Stimulated activated CD4-positive, alpha-beta T cell treated with anti-CD3 and anti-CD28 coated beads, Interleukin-4, amount 100 ng/mL, for 1 hour (primary cell): Measurements from ENCODE around the gene TNFSF12.

ENCODE experiments used
- DNase-seq: peaks from one replicate; pipeline ENCODE4 v3.0.0-alpha.2; 2020

The TNFSF12 gene, protein sequence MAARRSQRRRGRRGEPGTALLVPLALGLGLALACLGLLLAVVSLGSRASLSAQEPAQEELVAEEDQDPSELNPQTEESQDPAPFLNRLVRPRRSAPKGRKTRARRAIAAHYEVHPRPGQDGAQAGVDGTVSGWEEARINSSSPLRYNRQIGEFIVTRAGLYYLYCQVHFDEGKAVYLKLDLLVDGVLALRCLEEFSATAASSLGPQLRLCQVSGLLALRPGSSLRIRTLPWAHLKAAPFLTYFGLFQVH

GRCh38 chr17:7548585-7549400 is at the start of gene TNFSF12:
Gene TNFSF12, plus strand, starts transcription at chr17:7549058. Its CDS starts 96 bp downstream, at chr17:7549154.
- DNase-seq, result peak; percentile 60

DNA sequence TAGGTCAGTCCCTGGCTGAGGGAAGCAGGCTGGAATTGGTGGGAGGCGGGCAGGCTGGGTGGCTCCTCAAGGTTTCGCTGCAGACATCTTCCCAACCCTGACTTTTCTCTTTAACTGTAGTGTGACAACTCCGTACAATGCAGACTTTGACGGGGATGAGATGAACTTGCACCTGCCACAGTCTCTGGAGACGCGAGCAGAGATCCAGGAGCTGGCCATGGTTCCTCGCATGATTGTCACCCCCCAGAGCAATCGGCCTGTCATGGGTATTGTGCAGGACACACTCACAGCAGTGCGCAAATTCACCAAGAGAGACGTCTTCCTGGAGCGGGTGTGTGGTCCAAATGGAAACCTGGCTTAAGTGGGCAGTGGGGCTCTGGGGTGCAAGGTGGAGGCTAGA is 49.7 kb upstream of the TNFSF12 start:
- DNase-seq, result no peak

DNA sequence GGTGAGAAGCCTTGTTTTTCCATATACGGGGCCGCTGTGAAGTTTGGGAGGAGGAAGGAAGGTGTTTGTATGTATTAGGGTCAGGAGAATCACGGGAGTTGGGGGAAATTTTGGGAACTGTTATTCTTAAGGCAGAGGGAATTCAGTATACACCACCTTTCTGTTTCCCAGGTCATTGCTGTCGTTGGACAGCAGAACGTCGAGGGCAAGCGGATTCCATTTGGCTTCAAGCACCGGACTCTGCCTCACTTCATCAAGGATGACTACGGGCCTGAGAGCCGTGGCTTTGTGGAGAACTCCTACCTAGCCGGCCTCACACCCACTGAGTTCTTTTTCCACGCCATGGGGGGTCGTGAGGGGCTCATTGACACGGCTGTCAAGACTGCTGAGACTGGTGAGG is 47.1 kb upstream of the TNFSF12 start:
- no peak for DNase-seq

DNA sequence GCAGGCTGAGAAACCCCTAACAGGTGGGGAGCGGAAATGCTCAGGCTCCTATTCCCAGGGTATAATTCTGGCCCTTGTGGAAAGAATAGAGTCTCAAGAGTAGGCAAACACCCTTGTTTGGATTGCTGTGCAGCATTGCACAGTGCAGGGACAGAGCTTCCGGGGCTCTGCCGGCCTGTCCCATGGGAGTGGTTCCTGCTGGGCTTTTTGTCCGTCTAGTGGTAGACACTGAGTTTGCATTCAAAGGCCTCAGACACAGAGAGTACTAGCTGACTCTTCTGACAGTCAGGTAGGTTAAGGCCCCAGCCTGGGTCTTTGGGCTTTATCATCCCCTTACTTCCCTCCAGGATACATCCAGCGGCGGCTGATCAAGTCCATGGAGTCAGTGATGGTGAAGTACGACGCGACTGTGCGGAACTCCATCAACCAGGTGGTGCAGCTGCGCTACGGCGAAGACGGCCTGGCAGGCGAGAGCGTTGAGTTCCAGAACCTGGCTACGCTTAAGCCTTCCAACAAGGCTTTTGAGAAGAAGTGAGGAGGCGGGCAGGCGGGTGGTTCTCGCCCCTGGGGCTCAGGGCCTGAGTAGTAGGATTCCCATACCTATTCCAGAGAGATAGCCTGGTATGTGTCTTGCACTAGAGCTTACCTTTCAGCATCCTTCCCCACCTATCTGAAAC is 46.5 kb upstream of the TNFSF12 start:
- no peak for DNase-seq

DNA sequence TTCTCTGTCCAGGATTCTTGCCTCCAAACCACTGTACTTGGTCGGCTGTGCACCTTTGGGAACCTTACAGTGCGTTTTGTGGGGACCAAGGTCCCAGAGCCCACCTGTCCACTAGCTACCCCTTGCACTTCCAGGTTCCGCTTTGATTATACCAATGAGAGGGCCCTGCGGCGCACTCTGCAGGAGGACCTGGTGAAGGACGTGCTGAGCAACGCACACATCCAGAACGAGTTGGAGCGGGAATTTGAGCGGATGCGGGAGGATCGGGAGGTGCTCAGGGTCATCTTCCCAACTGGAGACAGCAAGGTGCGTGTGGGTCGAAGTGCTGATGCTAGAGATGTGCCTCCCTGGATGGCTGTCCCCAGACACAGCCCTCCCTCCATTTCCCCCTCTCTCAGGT is 45.9 kb upstream of the TNFSF12 start:
- no peak for DNase-seq

GRCh38 chr17:7503521-7503920 is 45.3 kb upstream of the TNFSF12 start:
- DNase-seq, result no peak

- no peak for DNase-seq
These were observed 40.7 kb upstream of the TNFSF12 start for GRCh38 chr17:7508145-7508544.

DNA sequence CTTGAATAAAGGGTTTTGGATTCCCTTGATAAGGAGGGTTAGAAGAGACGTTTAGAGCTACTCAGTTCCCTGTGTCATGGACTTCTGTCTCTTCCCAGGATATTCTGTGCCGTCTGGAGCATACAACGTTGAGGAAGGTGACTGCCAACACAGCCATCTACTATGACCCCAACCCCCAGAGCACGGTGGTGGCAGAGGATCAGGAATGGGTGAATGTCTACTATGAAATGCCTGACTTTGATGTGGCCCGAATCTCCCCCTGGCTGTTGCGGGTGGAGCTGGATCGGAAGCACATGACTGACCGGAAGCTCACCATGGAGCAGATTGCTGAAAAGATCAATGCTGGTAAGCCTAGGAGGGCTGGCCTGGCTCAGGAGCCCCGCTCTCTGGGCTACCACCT is 40.0 kb upstream of the TNFSF12 start:
- no peak for DNase-seq

GRCh38 chr17:7509937-7510336 is 38.9 kb upstream of the TNFSF12 start:
- no peak for DNase-seq

GRCh38 chr17:7511108-7511507 is 37.8 kb upstream of the TNFSF12 start:
- no peak for DNase-seq

DNA sequence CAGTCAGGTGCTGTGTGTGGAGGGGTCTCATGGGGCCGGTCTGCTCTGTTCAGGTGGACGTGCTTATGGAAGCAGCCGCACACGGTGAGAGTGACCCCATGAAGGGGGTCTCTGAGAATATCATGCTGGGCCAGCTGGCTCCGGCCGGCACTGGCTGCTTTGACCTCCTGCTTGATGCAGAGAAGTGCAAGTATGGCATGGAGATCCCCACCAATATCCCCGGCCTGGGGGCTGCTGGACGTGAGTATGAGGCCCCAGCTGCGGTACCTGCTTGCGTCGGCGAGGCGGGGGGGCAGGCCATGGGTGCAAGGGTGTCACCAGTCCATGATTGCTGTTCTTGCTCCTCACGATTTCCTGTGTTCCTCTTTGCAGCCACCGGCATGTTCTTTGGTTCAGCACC is 36.8 kb upstream of the TNFSF12 start:
- DNase-seq, result no peak

DNA sequence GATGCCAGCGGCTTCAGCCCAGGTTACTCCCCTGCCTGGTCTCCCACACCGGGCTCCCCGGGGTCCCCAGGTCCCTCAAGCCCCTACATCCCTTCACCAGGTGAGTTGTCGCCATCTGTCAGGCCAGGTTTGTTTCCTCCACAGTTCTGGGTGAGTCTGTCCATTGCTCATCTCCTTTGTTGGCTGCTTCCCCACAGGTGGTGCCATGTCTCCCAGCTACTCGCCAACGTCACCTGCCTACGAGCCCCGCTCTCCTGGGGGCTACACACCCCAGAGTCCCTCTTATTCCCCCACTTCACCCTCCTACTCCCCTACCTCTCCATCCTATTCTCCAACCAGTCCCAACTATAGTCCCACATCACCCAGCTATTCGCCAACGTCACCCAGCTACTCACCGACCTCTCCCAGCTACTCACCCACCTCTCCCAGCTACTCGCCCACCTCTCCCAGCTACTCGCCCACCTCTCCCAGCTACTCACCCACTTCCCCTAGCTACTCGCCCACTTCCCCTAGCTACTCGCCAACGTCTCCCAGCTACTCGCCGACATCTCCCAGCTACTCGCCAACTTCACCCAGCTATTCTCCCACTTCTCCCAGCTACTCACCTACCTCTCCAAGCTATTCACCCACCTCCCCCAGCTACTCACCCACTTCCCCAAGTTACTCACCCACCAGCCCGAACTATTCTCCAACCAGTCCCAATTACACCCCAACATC is 35.9 kb upstream of the TNFSF12 start:
- no peak for DNase-seq

GRCh38 chr17:7513850-7514419 is 34.9 kb upstream of the TNFSF12 start:
- DNase-seq, result no peak

GRCh38 chr17:7515911-7516610 is 32.8 kb upstream of the TNFSF12 start:
- DNase-seq, result no peak

GRCh38 chr17:7523033-7523432 is 25.8 kb upstream of the TNFSF12 start:
- peak; percentile 50 for DNase-seq

DNA sequence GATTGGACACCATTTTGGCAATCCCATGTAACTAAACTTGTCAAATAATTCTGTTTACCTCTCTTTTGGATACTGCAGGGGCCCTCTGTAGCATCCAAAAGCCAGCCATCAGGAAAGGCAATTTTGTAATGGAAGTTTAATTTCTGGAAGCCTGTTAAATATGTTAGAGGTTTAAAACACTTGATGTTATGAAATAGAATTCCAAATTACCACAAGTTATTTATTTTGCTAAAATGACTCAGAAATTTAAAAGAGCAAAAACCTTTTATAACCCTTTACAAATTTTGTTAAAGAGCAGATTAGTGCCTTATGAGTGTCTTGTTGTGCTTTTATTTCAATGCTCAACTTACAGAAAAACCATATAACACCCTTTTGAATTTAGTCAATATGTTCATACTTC is 20.0 kb upstream of the TNFSF12 start:
- no peak for DNase-seq

- no peak for DNase-seq
These were observed 18.6 kb upstream of the TNFSF12 start for GRCh38 chr17:7530023-7530900.

- DNase-seq, result no peak
These were observed 10.8 kb upstream of the TNFSF12 start for GRCh38 chr17:7538050-7538449.

DNA sequence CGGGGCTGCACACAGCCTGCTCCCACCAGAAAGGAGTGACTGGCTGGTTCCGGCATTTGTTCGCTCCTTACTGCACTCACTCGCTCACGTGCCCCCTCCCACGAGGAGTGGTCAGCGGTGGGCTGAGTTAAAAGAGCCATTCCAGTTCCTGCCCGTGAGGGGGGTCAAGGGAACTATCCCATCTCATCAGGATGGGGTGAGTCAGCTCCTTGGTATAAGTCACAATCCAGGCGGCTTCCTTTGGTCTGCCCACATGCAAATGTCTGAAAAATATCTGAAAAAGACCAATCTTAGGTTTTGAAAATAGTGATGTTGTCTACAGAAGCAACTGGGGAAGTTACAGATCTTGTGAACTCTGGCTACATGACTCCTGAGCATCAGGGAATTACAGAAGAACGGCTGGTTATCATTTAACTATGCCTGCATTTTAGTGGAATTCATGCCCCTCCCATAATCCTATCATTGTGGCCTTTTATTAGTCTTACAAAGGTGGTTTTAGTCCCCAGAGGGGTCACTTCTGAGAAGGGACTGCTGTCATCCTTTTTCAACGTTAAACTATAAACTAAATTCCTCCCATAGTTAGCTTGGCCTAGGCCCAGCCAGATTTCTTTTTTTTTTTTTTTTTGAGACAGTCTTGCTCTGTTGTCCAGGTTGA is 9.8 kb upstream of the TNFSF12 start:
- DNase-seq, result no peak

- no peak for DNase-seq
These were observed 7.7 kb upstream of the TNFSF12 start for GRCh38 chr17:7541074-7541621.
